Lung microvascular endothelial cell (primary cell): Measurements from ENCODE around the gene WDR93. TPM values are rescaled to one million over a fixed set of nuclear protein-coding genes. Genes with fewer than 3 reads are reported as not detected.
"Not testable (repeated sequence)": the region's sequence is repeated elsewhere in the genome, so short reads cannot be mapped to it uniquely, and the experiment has no call there.

ENCODE experiments used
- DNase-seq, 2 donors: peaks; one replicate each; pipeline versions ENCODE4 v3.0.0 to v3.0.0-alpha.2; 2010; ENCODE audit warnings: low read depth in 2 of 2
- total RNA-seq: library from RNA; depleted of rRNA; stranded (reverse); fragments of >200 nt; gene quantifications from 2 replicates; pipeline ENCODE4 v1.2.1, GENCODE V29; 2014

WDR93 gene
- total RNA-seq, 1 donor from 2014 or later = not detected

DNA sequence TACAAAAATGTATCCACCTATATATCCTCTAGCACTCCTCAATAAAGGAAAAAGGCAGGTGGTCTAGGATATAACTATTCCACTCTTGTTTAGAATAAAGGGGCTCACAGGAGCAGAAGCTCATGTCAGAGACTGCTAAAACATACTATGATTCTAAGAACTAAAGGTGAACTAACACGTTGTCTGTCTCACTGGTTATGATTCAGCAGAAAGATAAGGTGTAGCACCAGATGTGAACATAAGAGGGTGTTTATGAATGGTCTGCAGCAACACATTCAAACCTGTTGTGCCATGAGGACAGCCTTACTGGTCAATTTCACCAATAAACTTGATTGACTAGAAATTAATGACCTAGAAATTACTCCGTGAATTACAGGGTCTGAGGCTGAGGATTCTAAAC is 4.6 kb upstream of the WDR93 start:
- no peak for DNase-seq

DNA sequence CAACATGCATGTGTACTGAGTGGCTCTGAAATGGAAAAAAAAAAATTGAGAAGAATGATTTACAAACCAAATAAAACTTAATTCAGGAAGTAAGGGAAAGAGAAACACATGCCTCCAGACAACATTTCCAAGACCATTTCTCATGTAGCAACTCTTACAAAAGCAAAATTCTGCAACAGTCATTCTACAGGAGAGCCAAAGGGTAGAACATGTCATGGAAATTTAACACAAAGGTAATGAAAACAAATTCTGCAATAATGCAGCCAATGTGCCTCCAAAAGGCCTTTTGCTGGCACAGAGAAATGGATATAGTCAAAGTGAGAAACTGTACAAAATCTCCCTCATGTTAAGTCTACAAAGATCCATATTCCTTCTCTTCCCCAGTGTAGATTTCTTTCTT is 4.1 kb upstream of the WDR93 start:
- peak in 1 of 2 donors; percentile 42 for DNase-seq

DNA sequence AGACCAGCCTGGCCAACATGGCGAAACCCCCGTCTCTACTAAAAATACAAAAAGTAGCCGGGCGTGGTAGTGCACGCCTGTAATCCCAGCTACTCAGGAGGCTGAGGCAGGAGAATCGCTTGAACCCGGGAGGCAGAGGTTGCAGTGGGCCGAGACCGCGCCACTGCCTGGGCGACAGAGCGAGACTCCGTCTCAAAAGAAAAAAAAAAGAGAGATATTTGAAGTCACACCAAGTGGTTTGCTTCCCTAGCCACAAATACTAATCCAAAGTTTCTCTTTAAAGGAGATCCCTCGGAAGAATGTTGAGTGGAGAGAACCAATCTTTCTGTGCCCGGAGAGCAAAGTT is 708 bp upstream of the WDR93 start:
- not testable (repeated sequence) for DNase-seq

DNA sequence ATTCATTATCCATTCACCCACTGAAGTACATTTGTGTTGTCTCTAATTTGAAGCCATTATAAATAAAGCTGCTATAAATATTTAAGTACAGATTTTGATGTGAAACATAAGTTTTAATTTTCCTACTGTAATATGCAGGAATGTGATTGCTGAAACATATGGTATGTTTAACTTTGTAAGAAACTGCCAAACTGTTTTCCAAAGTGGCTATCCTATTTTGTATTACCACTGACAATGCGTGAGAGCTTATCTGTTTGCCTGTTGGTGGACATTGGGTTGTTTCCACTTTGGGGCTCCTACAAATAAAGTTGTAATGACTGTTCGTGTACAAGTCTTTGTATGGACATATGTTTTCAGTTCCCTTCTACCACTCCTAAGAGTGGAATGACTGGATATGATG is 2.5 kb downstream of the WDR93 start:
- DNase-seq = no peak

DNA sequence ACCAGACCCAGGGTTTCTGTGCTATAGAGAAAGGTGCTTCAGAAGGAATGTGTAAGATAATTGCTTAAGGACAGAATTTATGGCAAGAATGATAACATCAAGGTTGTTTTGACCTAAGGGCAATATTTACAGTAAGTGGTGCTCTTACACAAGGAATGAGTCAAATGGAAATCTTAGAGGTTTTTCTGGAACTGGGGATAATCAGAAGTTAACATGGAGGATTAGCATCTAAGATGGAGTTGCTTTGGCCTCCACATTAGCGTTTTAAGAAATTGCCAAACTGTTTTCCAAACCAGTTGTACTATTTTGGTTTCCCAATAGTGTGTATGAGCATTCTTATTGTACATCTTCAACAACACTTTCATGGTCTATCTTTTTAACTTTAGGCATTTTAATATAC is 3.1 kb downstream of the WDR93 start:
- no peak for DNase-seq

DNA sequence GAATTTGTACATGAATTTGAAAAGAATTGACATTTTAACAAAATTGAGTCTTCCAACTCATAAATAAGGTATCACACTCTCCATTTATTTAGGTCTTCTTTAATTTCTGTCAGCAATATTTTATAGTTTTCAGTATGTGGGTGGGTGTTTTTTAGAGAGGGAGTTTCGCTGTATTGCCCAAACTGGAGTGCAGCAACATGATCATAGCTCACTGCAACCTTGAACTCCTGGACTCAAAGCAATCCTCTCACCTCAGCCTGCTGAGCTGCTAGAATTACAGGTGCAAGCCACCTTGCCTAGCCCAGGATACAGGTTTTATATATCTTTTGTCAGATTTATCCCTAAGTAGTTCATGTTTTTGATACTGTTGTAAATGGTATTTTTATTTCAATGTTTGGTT is 4.6 kb downstream of the WDR93 start:
- no peak for DNase-seq

DNA sequence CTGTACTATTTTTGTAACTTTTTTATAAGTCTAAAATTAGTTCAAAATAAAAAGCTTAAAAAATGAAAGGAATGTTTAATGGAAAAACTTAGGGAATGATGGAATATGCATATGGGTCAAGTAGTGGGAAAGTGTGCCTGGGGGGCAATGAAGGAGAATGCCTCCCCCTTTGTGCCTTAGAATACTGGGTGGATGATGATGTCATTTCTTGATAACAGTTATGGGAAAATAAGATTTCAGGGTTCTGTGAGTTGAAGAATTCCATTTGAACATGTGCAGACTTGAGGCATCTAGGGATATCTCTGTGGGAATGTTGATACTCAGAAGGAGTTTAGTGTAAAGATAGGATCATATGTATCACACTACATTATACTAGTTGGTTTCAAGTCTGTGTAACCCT is 13.8 kb downstream of the WDR93 start:
- DNase-seq = no peak

DNA sequence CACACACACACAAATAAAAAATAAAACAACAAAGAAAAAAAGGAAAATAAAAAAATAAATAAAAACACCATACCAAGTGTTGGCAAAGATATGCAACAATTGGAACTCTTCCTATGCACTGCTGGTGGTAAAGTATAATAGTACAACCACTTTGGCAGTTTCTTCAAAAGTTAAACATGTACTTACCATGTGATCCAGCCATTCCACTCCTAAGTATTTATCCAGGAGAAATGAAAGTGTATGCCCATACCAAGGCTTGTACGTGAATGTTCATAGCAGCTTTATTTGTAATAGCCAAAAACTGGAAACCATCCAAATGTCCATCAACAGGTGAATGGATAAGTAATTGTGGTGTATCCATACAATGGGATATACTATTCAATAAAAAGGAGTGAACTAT is 17.0 kb downstream of the WDR93 start:
- no peak for DNase-seq

DNA sequence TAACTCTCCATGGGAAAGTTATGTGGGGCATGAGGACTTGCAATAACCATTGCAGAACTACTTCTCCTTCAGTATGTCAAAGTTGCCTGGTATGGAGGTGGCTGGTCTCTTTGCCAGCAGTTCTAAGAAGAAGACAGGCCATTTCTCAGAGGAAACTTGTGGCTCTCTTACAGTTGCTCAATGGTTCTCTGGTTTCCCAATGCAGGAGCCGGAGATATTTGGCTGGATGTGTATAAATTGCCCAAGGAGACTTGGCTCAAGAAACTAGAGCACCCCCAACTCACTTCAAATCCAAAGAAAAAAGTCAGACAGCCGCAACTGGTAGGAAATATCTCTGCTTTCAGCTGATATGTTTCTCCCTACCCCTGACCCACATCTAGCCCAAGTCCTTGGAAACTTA is 24.2 kb downstream of the WDR93 start:
- no peak for DNase-seq

DNA sequence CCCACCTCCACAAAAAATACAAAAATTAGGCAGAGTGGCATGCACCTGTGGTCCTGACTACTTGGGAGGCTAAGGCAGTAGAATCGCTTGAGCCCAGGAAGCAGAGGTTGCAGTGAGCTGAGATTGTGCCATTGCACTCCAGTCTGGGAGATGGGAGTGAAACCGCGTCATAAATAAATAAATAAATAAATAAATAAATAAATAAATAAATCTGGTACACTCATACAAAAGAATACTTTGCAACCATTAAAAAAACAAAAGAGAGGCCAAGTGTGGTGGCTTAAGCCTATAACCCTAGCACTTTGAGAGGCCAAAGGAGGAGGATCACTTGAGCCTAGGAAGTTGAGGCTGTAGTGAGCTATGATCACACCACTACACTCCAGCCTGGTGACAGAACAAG is 32.4 kb downstream of the WDR93 start:
- DNase-seq = no peak

DNA sequence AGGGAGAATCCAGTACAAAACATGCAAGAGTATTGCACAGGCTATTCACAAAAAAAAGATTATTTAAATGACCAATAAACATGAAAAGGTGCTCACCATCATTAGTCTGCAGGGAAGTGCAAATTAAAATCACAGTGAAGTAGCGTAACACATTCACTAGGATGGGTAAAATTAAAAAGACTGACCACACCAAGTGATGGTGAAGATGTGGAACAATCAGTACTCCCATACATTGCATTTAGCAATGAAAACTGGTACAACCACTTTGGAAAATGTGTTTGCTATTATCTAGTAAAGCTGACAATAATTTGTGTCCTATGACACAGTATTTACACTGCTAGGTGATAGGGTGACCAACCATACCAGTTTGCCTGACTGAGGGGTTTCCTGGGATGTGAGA is 34.0 kb downstream of the WDR93 start:
- no peak for DNase-seq

DNA sequence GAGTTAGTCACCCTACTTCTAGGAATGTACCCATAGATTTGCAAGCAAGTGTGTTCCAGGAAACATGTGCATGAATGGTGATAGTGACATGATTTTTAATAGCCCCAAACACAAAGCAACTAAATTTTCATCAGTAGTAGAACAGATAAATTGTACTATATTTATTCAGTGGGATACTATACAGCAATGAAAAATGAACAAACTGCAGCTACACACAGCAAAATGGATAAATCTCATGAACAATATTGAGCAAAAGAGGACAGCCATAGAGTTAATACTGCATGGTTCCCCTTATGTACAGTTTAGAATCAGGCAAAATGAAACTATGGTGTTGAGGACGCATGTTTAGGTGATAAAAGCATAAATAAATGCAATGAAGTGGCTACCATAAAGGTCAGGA is 34.5 kb downstream of the WDR93 start:
- no peak for DNase-seq

DNA sequence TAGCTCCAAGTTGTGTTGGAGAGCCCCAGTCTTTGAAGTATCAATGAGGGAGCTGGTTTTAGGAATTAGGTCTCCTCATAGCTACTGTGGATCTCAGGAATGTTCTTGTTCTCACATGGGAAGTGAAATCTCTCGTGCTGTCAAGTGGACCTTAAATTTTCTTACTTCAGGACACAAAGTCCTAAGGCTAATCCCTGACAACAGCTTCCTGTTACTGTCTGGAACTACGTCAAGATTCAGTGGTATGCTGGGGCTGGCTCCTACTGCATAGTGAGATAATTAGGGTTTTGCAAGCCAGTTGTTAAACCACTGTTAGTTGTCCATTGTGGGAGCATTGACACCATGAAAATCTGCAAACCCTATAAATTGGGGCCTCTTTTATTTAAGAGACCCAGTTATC is 37.6 kb downstream of the WDR93 start:
- peak in 1 of 2 donors; percentile 45 for DNase-seq

DNA sequence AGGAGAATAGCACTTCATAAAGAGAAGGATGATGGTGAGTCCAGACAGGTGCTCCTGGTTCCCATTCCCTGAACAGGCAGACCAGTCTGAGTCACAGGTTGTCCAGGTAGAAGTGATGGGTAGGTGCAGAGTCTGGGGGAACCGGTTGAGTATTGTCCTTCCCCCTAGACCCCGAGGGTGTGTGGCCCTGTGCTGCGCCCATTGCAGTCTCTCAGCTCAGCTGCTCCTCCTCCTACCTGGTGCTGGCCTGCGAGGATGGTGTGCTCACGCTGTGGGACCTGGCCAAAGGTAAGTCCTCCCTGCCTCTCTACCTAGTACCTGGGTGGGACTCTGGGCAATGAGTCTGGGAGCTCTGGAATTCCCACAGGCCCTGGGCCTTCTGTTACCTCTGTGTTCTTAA is 40.7 kb downstream of the WDR93 start:
- no peak for DNase-seq

DNA sequence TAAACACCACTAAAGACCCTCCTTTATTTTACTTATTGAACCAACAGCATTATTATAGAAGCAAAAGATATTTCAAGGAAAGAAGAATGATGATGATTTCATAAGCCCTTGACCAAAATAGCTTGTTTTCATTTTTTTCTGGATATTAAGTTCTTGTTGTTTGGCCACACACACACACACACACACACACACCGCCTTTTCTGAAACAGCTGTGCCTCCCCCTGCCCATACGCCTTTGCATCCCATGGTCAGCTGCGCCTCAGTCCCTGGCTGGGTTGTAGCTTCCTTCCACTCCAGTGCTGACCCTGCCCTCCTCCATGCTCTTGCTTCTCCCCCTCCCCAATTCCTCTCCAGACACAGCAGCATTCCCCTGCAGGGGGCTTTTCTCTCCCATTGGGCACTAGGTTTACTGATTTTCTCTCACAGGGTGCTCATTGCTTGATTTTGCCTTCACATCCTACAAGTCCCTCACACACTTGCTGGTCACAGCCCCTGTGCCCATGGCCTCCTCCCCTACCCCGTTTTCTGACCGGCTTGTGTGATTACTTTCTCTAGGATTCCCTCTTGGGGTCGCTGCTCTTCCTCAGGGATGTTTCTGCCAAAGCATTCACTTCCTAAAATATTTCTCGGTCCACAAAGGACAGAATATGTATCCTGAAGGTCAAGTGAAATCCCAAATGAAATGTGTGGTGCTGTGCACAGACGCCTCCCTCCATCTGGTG is 42.0 kb downstream of the WDR93 start:
- no peak for DNase-seq

DNA sequence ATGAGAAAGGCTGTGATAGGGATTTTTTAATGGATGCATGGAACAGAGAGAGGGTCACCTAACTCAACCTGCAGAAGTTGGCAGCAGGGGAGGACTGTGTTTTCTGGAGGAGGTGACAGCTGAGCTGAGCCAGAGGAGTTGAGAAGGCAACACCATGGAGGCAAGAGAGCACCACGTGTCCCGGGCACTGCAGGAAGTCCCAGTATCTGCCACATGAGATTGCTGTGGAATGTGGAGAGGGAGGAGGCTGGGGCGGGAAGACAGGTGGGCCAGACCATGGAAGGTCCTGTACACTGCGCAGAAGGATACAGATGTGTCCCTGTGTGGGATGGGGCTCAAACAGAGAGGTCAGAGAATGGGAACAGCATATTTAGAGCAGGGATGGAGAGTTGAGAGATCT is 45.2 kb downstream of the WDR93 start:
- DNase-seq = no peak

DNA sequence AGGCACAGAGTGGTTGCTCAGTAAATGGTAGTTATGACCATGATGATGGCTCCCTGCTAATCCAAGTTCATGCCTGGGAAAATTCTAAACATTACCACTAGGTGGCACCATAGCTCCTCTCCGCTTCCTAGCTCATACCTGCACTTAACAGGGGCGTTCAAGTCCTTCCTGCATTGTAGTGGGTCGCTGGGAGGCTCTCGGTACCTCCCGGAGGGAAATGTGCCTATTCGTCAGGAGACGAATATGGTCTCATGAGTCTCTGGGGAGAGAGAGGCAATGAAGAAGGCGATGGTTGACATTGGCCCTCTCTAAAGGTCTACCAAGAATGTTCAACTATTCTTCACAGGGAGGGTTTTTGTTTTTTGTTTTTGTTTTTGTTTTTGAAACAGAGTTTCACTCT is 49.5 kb downstream of the WDR93 start:
- DNase-seq = peak; percentile 71 to 83

DNA sequence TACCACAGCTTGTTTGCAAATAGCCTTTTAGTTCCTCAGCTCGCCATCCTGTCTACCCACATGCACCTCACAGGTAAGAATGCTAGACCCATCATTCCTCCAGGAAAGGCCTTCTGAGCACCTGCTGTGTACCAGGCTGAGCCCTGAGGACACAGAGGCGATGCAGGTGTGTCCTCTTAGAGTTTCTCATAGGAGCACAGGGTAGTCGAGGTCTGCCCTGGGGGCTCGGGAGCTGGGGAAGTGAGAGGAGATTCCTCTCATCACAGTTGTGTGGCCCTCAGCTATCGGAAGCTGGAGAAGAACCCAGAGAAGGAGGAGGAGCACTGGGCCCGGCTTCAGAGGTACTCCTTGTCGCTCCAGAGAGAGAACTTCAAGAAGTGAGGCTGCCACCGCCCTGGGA is 52.4 kb downstream of the WDR93 start:
- no peak for DNase-seq

DNA sequence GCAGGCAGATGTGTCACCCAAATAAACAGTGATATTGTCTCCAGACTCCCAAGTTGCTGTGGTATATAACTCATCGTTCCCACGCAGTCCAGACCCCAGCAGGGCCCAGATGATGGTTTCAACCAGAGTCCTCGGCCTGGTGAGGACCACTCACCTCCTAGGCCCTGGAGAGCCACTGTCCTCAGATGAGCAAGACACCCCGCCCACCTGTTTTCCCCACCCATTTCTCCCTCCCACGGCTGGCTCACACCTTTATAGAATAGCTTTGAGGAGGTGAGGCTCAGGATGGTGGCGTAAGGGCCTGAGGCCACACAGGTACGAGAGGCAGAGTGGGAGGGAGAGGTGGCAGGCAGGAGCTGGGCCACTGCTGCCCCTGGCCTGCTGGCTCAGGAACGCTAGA is 53.0 kb downstream of the WDR93 start:
- no peak for DNase-seq

DNA sequence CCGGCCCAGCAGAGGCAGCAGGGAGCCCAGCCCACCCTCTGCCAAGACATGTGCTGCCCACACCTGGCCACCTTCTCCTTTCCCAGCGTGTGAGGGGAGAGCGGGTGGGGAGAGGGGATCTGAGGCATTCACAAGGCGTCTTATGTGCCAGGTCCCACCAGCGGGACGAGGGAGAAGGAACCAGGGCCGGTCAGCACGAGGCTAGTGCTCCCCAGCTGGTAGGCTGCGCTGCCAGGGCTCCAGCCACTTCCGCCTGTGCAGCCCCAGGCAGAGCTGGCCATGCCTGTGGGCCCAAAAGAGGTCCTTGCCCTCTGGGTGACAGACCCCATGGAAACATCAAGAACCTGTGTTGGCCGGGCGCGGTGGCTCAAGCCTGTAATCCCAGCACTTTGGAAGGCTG is 54.5 kb downstream of the WDR93 start:
- no peak for DNase-seq

DNA sequence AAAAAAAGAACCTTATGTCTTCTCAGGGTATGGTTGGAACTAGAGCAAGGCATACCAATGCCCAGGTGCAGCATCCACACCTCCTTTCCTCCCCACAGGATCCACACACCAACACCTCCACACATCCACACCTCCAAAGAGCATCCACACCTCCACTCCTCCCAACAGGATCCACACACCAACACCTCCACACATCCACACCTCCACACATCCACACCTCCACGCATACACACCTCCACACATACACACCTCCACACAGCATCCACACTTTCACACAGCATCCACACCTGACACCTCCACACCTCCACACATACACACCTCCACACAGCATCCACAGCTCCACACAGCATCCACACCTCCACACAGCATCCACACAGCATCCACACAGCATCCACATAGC is 55.2 kb downstream of the WDR93 start:
- DNase-seq = no peak

DNA sequence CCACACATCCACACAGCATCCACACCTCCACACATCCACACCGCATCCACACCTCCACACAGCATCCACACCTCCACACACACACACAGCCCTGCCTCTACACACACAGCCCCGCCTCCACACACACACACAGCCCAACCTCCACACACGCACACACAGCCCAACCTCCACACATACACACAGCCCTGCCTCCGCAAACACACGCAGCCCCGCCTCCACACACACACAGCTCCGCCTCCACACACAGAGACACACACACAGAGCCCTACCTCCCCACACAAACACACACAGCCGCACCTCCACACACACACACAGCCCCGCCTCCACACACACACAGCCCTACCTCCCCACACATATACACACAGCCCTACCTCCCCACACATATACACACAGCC is 55.8 kb downstream of the WDR93 start:
- DNase-seq = no peak

DNA sequence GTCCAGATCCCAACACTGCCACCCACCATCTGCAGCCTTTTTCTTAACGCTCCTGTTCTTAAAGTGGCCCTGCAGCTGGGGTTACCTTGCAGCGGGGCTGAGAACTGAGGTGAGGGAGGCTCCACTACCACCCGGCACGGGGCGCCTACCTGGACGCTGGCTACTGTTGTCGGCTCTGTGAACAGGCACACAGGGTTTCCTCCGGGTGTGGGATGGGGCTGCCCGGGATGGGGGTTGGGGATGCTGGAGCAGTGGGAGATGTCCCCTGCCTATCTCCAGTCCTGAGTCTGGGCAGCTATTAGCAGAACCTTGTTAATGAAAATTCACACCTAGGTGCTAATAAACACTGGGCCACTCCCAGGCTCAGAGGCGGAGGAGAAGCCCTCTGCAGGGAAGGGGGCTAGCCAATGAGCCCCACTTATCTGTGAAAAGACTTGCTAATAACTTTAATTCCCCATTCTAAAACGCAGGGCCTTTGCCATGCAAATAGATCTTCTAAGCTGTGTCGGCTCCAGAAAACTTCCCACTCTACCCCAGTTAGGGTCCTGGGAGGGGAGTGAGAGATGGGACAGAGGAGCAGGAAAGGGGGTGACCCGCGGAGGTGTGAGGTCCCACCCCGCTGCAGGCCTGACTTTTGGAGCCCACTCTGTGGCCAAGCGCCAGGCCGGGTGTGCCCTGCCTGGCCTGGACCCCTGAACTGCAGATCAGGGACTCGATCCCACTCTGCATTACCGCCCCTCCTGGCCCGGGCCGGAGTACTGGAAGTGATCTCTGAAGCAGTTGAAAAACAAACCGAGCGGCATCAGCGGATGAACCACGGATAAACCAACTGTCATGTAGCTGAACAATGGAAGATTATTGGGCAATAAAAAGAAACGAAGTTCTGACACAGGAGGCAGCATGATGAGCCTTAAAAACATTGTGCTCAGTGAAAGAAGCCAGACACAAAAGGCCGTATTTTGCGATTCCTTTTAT is 57.4 kb downstream of the WDR93 start:
- no peak for DNase-seq
